ENCODE data around the gene CCDC88B. TPM values are rescaled to one million over a fixed set of nuclear protein-coding genes. Genes with fewer than 3 reads are reported as not detected.

The CCDC88B gene
- total RNA-seq, 4 donors from 2014 or later = 7.0 to 12.5 (median 8.2) TPM

DNA sequence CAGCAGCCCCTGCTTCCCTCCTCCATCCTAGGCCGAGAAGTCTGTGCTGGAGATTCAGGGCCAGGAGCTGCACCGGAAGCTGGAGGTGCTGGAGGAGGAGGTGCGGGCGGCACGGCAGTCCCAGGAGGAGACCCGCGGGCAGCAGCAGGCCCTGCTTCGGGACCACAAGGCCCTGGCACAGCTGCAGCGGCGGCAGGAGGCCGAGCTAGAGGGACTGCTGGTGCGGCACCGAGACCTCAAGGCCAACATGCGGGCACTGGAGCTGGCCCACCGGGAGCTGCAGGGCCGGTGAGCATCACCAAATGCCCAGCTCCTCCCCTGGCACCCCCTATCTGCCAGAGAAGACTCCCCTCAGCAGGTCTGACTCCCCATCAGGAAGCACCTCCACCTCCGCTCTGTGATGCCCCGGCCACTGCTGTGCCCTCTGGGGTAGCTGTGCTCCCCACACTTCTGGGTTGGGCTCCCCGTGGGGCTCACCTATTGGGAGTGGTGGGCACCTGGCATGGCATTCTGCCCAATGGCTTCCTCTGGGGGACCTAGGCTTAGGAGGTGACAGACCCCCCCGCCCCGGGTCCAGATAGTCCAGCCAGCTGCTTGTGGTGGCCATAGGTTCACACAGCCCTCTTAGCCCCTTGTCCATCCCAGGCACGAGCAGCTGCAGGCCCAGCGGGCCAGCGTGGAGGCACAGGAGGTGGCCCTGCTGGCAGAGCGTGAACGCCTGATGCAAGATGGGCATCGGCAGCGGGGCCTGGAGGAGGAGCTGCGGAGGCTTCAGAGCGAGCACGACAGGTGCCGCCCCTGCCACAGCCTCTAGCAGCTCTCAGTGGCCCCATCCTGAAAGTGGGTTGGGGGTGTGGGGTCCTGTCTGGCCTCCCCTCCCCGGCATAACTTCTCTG lies 12.3 kb downstream of the CCDC88B start:
- Histone ChIP-seq H3K27me3 (no peaks in the 10 kb centered on the region), H3K4me3 (no peak overlapping the region), H3K9me3 (no peaks in the 10 kb centered on the region), H3K36me3 (no peaks in the 10 kb centered on the region), H3K4me1 (peaks cover 10 to 22% (median 18%) of the 10 kb centered on the region in 4 donors), H3K27ac (replicated peaks in 1 of 4) (no peak overlapping the region)
- no peak for DNase-seq (ENCODE audit: extremely low spot score)
- TF ChIP-seq, protein P1, sequence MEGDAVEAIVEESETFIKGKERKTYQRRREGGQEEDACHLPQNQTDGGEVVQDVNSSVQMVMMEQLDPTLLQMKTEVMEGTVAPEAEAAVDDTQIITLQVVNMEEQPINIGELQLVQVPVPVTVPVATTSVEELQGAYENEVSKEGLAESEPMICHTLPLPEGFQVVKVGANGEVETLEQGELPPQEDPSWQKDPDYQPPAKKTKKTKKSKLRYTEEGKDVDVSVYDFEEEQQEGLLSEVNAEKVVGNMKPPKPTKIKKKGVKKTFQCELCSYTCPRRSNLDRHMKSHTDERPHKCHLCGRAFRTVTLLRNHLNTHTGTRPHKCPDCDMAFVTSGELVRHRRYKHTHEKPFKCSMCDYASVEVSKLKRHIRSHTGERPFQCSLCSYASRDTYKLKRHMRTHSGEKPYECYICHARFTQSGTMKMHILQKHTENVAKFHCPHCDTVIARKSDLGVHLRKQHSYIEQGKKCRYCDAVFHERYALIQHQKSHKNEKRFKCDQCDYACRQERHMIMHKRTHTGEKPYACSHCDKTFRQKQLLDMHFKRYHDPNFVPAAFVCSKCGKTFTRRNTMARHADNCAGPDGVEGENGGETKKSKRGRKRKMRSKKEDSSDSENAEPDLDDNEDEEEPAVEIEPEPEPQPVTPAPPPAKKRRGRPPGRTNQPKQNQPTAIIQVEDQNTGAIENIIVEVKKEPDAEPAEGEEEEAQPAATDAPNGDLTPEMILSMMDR (IDR thresholded peaks at IDR 0.05) = no peak
- TF ChIP-seq POLR2A (IDR thresholded peaks at IDR 0.05; ENCODE audit: low read depth) (no peak), POLR2AphosphoS5 (IDR thresholded peaks at IDR 0.05) (no peak), EP300 (IDR thresholded peaks at IDR 0.05) (no peak)
- intact Hi-C loops (cut with DNase I) = no loop called here
- 91% methylated on average over 20 of the region's 33 CpGs for WGBS

DNA sequence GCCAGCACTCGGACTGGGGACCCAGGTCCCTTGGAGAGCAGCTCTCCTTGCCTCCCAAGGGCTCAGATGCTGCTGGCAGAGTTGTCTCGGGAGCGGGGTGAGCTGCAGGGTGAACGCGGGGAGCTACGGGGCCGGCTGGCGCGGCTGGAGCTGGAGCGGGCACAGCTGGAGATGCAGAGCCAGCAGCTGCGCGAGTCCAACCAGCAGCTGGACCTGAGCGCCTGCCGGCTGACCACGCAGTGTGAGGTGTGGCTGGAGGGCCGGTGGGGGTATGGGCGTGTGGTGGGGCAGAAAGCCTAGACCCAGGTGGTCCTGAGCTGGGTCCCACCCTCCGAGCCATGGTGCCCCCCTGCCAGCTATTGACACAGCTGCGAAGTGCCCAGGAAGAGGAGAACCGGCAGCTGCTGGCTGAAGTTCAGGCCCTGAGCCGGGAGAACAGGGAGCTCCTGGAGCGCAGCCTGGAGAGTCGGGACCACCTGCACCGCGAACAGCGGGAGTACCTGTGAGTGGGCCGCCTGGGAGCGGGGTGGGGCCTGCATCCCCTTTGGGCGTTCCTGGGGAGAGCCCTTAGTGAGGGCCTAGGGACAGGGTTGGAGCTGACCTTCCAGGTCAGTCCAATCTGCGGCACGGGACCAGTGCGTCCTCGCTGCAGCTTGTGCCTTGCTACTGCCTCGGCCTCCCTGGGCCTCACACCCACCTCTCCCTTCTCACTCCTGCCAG lies 13.2 kb downstream of the CCDC88B start:
- Histone ChIP-seq H3K9me3 (no peaks in the 10 kb centered on the region), H3K27me3 (no peaks in the 10 kb centered on the region), H3K36me3 (no peaks in the 10 kb centered on the region), H3K27ac (replicated peaks in 1 of 4) (no peak overlapping the region), H3K4me1 (peaks cover 18 to 30% (median 25%) of the 10 kb centered on the region in 4 donors), H3K4me3 (no peak overlapping the region)
- no peak for DNase-seq (ENCODE audit: extremely low spot score)
- 83% methylated on average over 22 of the region's 34 CpGs for WGBS
- TF ChIP-seq POLR2A (IDR thresholded peaks at IDR 0.05; ENCODE audit: low read depth) = no peak
- TF ChIP-seq, protein P1 (IDR thresholded peaks at IDR 0.05) = no peak
- no peak for TF ChIP-seq EP300 (IDR thresholded peaks at IDR 0.05)
- TF ChIP-seq POLR2AphosphoS5 (IDR thresholded peaks at IDR 0.05) = no peak
- intact Hi-C loops (cut with DNase I) = no loop called here

DNA sequence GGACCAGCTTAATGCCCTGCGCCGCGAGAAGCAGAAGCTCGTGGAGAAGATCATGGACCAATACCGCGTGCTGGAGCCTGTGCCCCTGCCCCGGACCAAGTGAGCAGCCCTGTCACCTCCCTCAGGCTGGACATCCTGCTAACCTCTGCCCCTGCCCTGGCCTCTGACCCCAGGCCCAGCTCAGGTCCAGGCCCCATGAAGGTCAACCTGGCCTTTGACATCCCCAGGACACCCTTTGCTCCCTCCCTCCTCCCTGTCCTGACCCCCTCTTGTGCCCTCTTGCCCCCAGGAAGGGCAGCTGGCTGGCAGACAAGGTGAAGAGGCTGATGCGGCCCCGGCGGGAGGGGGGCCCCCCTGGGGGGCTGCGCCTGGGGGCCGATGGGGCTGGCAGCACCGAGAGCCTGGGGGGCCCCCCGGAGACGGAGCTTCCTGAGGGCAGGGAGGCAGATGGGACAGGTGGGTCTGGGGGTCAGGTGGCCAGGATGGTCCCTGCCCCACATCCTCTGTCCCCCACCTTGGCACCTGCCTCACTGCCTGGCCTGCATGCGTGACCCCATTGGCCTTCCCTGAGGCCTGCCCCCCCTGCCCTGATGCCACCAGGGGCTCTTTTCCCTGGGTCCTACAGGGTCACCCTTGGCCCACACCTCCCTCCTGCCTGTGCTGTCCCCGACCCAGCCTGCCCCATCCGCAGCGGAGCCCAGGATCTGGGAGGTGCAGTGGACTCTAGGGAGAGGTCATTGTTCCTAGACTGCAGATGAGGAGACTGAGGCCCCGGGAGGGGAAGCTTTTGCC lies 13.9 kb downstream of the CCDC88B start:
- DNase-seq (ENCODE audit: extremely low spot score) = no peak
- TF ChIP-seq EP300 (IDR thresholded peaks at IDR 0.05) = no peak
- TF ChIP-seq POLR2AphosphoS5 (IDR thresholded peaks at IDR 0.05) = no peak
- TF ChIP-seq, protein P1 (IDR thresholded peaks at IDR 0.05) = no peak
- TF ChIP-seq POLR2A (IDR thresholded peaks at IDR 0.05; ENCODE audit: low read depth) = no peak
- intact Hi-C loops (cut with DNase I) = loop anchor here (2.0 kb wide), 1 partner anchor 33 kb away; no protein-coding TSS in a partner anchor
- H3K4me1 ChIP-seq = peaks cover 23 to 36% (median 31%) of the 10 kb centered on the region in 4 donors
- H3K27ac ChIP-seq (replicated peaks in 1 of 4) = no peak overlapping the region
- H3K27me3 ChIP-seq = no peaks in the 10 kb centered on the region
- no peak overlapping the region for H3K4me3 ChIP-seq
- H3K9me3 ChIP-seq = no peaks in the 10 kb centered on the region
- 90% methylated on average over 11 of the region's 20 CpGs for WGBS
- H3K36me3 ChIP-seq = no peaks in the 10 kb centered on the region

DNA sequence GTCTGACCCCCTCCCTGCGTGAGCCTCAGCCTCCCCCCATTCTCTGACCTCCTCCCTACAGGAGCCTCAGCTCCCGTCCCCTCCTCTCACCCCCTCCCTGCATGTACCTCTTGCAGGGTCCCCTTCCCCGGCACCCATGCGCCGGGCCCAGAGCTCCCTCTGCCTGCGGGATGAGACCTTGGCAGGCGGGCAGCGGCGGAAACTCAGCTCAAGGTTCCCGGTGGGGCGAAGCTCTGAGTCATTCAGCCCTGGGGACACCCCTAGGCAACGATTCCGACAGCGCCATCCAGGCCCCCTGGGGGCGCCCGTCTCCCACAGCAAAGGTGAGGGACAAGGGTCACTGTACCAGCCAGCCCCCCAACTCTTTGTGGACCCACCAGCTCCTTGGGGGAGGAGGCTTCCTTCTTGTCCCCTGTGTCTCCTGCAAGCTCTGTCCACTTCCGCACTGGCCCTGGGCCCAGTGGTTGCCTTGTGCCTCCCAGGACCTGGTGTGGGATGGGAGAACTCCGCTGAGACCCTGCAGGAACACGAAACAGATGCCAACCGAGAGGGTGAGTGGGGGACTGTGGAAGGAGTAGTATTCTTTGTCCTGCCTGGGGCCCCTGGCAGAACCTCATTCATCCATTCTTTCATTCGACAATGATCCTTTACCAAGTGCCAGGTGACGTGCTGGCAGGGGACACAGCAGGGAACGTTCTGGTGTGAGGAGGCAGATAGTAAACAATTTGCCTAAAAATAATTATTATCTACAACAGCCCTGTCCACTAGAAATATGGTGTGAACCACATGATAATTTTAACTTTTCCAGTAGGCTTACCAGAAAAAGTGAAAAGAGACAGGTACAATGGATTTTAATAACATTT lies 15.3 kb downstream of the CCDC88B start:
- Histone ChIP-seq H3K4me3 (peak overlapping the region; percentile 26 to 50 (median 41)), H3K9me3 (no peaks in the 10 kb centered on the region), H3K27ac (replicated peaks in 1 of 4) (peak overlapping the region; percentile 40 to 52 (median 50)), H3K27me3 (no peaks in the 10 kb centered on the region), H3K36me3 (peaks cover 0 to 3% (median 2%) of the 10 kb centered on the region in 4 donors), H3K4me1 (peaks cover 33 to 47% (median 43%) of the 10 kb centered on the region in 4 donors)
- TF ChIP-seq EP300 (IDR thresholded peaks at IDR 0.05) (no peak), POLR2A (IDR thresholded peaks at IDR 0.05; ENCODE audit: low read depth) (no peak), POLR2AphosphoS5 (IDR thresholded peaks at IDR 0.05) (peak; percentile 46 to 69)
- TF ChIP-seq, protein P1 (IDR thresholded peaks at IDR 0.05) = peak; percentile 67 to 82 (median 79)
- intact Hi-C loops (cut with DNase I) = loop anchor here (2.0 kb wide), 1 partner anchor 35 kb away; no protein-coding TSS in a partner anchor
- DNase-seq (ENCODE audit: extremely low spot score) = no peak
- WGBS = 23% methylated on average over 12 of the region's 23 CpGs

Measured in esophagus muscularis mucosa (tissue), 4 donors.